Activated gamma-delta T cell treated with Interleukin-2 at 50 U/mL for 16 hours (primary cell): Measurements from ENCODE around the gene SHISA9.

Source experiments
- DNase-seq: peaks from one replicate; pipeline ENCODE4 v3.0.0-alpha.2; 2020

SHISA9 gene

GRCh38 chr16:13136901-13137300, 235.5 kb downstream of the SHISA9 start:
- no peak for DNase-seq

GRCh38 chr16:13138528-13138927, 237.1 kb downstream of the SHISA9 start:
- DNase-seq = no peak

GRCh38 chr16:13139661-13140241, 238.4 kb downstream of the SHISA9 start:
- no peak for DNase-seq

GRCh38 chr16:13143551-13143950, 242.2 kb downstream of the SHISA9 start:
- no peak for DNase-seq

- DNase-seq = no peak
Observed at GRCh38 chr16:13146829-13147228, 245.4 kb downstream of the SHISA9 start.

GRCh38 chr16:13148294-13148693, 246.9 kb downstream of the SHISA9 start:
- DNase-seq = no peak

- DNase-seq = no peak
Observed at GRCh38 chr16:13148836-13149235, 247.4 kb downstream of the SHISA9 start.

GRCh38 chr16:13150181-13150885, 248.9 kb downstream of the SHISA9 start:
- no peak for DNase-seq

- DNase-seq = no peak
Observed at GRCh38 chr16:13153696-13154095, 252.3 kb downstream of the SHISA9 start.

- no peak for DNase-seq
Observed at GRCh38 chr16:13154799-13155198, 253.4 kb downstream of the SHISA9 start.

GRCh38 chr16:13155377-13155776, 254.0 kb downstream of the SHISA9 start:
- no peak for DNase-seq

- DNase-seq = no peak
Observed at GRCh38 chr16:13155780-13156179, 254.4 kb downstream of the SHISA9 start.

GRCh38 chr16:13157082-13157481, 255.7 kb downstream of the SHISA9 start:
- no peak for DNase-seq

GRCh38 chr16:13158427-13158826, 257.0 kb downstream of the SHISA9 start:
- DNase-seq = no peak

- no peak for DNase-seq
Observed at GRCh38 chr16:13165024-13165423, 263.6 kb downstream of the SHISA9 start.

GRCh38 chr16:13168091-13168572, 266.7 kb downstream of the SHISA9 start:
- no peak for DNase-seq

- DNase-seq = no peak
Observed at GRCh38 chr16:13171313-13171712, 269.9 kb downstream of the SHISA9 start.

GRCh38 chr16:13176711-13177110, 275.3 kb downstream of the SHISA9 start:
- DNase-seq = no peak

GRCh38 chr16:13178318-13178717, 276.9 kb downstream of the SHISA9 start:
- DNase-seq = no peak

GRCh38 chr16:13181432-13181831, 280.0 kb downstream of the SHISA9 start:
- DNase-seq = no peak

GRCh38 chr16:13186813-13187212, 285.4 kb downstream of the SHISA9 start:
- no peak for DNase-seq

GRCh38 chr16:13189250-13189649, 287.9 kb downstream of the SHISA9 start:
- DNase-seq = no peak

- no peak for DNase-seq
Observed at GRCh38 chr16:13193721-13194120, 292.3 kb downstream of the SHISA9 start.

- no peak for DNase-seq
Observed at GRCh38 chr16:13194766-13195165, 293.4 kb downstream of the SHISA9 start.

- DNase-seq = no peak
Observed at GRCh38 chr16:13203725-13204124, 302.3 kb downstream of the SHISA9 start.
